GM04504 (cell line): Measurements from ENCODE around the gene JUNB.
"Not testable (repeated sequence)": the region's sequence is repeated elsewhere in the genome, so short reads cannot be mapped to it uniquely, and the experiment has no call there.

Experiments used
- DNase-seq: peaks from one replicate; pipeline ENCODE4 v3.0.0-alpha.2; 2012; ENCODE audit warnings: low read depth

The JUNB gene

DNA sequence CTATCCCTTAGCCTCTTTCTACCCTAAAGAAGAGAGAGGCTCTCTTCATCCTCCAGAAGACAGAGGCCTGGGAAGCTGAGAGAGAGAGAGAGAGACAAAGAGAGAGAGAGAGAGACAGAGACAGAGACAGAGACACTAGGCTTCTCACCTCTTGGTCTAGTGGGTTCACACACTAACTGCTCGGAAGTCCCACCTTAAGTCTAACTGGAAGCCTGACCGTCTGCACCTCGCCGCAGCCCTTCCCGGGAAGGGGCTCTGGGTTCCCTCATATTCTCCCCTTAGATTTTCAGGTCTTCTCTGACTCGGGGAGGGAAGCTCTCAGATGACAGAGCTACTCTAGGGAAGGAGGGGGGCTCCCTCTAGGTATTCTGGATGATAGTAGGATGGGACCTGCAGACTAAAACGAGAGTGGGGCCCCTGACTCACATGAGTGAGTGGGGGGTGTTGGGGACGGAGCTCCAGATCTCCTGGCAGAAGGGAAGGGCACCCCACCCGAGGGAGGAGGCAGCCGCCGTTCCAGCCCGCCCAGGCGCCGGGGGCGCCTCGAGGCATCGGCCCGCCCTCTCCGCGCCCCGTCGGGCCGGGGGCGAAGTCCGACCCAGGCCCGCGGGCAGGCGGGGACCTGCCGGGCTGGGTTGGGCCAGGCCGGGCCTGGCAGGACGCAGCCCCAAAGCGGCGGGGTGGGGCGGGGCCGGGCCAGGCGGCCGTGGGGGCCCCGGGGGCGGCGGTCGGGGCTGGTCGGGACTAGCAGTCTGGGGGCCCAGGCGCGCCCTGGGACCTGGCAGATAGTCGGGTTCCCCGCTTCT lies 2.0 kb upstream of the JUNB start:
- no peak for DNase-seq

DNA sequence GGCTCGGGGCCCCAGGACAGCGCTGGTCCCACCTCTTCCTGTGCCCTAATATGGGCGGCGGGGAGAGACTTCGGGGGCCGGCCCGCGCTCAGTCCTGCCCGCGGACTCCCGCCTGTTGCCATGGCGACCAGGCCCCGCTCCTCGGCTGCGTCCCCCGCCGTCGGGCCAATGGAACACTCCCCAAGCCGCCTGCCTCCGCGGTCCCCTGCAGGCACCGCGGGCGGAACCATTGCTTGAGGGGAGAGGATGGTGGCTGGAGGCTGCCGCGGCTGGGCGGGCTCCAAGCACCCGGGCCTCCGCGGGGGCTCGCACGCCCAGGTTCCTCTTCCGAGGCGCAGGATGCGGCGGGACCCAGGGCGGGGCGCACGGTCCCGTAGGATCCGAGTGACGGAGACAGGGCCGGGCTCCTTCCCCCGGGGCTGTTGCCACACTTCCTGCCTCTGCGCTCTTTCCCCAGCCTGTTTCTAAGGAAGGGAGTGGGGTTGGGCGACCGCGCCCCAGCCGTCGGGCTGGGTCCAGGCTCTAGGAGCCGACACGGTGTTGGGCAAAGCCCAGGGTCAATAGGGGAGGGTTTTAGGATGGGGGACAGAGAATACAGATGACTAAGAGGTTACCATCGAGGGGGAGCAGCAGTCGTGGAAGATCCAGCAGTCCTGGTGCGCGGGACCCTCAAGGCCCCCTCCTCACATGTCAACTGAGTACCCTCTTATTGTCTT lies 1.2 kb upstream of the JUNB start:
- DNase-seq: peak; percentile 91

DNA sequence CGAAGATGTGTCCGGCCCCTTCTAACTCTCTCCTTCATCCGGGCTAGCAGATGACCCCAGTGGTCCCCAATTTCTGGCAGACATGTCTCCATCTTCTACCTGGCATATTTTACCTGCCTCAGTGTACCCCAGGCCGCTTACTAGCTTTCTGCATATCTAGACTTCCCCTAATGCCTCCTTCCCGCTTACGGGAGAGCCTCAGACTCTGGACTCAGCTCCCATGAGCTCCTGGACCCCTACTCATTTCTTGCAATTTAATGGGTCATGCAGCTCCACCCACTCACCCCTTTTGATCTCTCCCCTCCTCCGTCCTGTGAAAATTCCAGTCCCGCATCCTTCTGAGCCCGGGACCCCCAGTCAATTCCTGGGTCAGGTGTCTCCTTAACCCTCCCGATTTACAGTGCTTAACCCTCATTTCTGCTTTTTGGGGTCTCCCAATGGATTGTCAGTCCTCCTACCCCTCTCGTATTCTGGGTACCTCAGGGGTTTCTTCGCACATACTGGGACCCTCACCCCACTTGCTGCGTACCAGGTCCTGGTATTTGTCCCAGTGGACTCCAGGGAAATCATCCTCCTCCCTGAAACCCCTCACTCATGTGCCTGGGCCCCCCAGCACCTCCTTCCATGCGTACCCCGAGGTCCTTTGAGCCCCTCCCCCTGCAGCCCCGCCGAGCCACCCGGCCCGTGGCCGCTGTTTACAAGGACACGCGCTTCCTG lies 500 bp upstream of the JUNB start:
- DNase-seq: no peak

DNA sequence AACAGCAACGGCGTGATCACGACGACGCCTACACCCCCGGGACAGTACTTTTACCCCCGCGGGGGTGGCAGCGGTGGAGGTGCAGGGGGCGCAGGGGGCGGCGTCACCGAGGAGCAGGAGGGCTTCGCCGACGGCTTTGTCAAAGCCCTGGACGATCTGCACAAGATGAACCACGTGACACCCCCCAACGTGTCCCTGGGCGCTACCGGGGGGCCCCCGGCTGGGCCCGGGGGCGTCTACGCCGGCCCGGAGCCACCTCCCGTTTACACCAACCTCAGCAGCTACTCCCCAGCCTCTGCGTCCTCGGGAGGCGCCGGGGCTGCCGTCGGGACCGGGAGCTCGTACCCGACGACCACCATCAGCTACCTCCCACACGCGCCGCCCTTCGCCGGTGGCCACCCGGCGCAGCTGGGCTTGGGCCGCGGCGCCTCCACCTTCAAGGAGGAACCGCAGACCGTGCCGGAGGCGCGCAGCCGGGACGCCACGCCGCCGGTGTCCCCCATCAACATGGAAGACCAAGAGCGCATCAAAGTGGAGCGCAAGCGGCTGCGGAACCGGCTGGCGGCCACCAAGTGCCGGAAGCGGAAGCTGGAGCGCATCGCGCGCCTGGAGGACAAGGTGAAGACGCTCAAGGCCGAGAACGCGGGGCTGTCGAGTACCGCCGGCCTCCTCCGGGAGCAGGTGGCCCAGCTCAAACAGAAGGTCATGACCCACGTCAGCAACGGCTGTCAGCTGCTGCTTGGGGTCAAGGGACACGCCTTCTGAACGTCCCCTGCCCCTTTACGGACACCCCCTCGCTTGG lies 966 bp downstream of the JUNB start:
- DNase-seq: no peak

DNA sequence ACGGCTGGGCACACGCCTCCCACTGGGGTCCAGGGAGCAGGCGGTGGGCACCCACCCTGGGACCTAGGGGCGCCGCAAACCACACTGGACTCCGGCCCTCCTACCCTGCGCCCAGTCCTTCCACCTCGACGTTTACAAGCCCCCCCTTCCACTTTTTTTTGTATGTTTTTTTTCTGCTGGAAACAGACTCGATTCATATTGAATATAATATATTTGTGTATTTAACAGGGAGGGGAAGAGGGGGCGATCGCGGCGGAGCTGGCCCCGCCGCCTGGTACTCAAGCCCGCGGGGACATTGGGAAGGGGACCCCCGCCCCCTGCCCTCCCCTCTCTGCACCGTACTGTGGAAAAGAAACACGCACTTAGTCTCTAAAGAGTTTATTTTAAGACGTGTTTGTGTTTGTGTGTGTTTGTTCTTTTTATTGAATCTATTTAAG lies 1.6 kb downstream of the JUNB start:
- DNase-seq: no peak

DNA sequence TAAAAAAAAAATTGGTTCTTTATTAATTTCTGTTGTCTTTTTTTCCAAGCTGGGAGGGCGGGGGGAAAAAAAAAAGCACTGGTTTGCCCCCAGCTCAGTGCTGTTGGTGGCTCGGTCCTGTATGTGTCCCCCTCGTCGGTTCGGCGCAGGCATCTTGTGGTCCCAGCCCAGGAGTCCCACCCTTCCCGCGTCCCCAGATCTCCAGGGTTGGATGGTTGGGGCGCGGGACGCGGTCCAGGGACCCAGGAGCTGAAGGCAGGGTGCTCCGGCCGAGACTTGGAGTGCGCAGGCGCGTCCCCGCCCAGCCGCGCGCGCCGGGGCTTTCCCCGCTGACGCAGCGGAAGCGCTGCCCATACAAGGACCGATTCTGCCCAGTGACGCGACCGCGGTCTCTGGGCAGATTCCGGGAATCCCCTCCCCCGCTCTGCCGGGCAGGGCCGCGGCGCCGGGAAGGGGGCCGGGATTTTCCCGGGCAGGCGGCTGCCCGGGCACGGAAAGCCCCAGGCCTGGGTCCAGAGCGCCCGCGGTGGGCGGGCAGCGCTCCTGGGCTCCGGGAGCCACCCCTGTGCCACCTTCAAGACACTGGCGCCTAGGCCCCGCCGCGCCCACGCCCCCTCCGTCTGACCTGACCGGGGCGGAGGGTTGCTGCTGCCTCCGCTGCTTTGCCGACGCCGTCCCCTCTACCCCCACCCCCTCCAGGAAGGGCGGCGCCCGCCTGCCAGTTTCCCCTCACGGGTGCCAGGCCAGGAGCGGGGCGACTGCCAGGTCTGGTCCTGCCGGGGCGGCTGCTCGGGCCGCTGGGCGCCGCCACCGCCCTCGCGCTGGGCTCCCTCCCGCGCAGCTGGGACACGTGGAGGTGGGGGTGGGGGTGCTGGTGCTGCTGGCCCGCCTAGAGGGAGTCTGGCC lies 2.3 kb downstream of the JUNB start:
- peak; percentile 90 for DNase-seq

DNA sequence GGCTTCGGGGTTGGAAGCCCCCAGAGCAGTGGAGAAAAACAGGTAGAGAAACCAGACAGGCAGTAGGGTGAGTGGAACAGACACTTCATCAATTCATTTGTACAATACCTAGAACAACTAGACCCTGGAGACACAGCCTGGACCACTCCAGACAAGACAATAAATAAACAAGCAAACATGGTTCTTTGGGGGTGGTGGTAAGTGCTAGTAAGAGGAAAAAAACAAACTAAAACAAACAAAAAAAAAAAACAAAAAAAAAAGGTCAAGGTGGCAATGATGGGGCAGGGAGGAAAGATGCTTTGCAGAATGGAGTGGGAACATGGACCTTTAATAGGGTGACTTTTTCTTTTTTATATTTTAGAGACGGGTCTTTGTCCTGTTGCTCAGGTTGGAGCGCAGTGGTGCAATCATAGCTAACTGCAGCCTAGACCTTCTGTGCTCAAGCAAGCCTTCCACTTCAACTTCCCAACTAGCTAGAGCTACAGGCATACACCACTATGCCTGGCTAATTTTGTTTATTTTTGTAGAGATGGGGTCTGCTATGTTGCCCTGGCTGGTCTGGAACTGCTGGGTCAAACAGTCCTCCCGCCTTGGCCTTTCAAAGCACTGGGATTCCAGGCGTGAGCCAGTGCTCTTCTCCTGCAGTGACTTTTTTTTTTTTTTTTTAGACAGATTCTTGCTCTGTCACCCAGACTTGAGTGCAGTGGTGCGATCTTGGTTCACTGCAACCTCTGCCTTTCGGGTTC lies 3.1 kb downstream of the JUNB start:
- no peak for DNase-seq

DNA sequence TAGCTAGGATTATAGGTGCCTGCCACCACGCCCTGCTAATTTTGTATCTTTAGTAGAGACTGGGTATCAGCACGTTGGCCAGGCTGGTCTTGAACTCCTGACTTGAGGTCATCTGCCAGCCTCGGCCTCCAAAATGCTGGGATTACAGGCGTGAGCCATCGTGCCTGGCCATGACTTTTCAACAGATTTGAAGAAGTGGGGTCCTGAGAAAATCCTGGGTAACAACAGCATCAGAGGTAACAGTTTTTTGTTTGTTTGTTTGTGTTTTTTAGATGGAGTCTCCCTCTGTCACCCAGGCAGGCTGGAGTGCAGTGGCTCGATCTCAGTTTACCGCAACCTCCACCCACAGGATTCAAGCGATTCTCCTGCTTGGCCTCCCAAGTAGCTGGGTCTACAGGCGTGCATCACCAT lies 3.7 kb downstream of the JUNB start:
- DNase-seq: no peak

DNA sequence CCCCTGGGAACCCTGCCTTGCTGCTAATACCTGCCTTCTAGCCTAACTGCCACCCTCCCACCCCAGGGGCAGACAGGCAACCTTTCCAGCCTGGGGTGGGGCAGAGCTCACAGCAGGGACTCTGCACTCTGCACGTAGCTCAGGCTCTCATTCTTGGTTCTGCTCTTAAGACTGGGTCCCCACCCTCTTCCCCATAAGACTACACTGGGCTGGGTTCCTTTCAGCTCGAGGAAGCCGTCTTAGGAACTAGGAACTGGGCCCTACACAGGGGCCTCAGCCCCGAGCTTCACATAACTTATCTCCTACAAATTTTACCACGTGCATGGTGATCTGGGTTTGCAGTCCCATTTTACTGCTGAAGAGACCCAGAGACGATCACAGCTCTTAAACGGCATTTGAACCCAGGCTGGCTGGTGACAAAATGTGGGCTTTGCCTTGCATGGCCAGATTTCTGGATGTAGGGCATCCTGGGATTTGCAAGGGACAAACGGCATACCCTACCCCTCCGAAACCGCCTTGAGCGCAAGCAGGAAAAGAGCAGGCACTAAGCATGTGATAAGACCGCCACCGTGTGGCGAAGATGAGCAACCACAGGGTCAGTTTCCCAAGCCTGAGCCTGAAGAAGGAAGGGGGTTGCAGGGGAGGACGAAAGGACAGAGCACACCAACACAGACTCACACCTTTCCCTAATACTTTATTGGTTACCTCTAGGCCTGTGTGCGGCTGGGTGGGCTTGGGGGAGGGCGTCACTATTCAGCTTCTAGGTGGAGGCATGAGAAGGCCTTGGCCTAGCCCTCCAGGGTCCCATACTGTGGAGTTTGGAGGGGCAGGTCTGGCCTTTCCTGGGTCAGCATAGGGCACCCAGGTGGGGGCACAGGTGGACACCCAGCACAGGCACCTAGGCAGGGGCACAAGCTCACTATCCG lies 5.1 kb downstream of the JUNB start:
- DNase-seq: no peak

DNA sequence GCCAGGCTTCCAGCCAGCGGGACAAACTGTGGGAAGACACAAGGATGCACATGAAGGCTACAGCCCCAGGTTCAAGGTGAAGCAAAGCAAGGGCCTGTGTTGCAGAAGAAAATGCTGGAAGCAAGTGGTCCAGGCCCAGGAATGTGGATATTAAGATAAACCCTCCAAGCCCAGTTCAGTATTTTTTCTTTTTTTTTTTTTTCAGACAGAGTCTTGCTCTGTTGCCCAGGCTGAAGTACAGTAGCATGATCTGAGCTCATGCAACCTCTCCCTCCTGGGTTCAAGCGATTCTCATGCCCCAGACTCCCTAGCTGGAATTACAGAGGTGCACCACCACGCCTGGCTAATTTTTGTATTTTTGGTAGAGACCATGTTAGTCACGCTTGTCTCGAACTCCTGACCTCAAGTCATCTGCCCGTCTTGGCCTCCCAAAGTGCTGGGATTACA lies 5.9 kb downstream of the JUNB start:
- DNase-seq: no peak

DNA sequence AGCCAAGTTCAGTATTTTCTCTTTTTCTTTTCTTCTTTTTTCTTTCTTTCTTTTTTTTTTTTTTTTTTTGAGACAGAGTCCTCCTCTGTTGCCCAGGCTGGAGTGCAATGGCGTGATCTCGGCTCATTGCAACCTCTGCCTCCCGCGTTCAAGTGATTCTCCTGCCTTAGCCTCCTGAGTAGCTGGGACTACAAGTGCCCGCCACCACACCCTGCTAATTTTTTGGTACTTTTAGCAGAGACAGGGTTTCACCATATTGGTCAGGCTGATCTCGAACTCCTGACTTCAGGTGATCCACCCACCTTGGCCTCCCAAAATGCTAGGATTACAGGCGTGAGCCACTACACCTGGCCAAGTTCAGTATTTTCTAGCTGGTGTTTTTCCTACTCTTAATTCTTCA lies 6.3 kb downstream of the JUNB start:
- not testable (repeated sequence) for DNase-seq

DNA sequence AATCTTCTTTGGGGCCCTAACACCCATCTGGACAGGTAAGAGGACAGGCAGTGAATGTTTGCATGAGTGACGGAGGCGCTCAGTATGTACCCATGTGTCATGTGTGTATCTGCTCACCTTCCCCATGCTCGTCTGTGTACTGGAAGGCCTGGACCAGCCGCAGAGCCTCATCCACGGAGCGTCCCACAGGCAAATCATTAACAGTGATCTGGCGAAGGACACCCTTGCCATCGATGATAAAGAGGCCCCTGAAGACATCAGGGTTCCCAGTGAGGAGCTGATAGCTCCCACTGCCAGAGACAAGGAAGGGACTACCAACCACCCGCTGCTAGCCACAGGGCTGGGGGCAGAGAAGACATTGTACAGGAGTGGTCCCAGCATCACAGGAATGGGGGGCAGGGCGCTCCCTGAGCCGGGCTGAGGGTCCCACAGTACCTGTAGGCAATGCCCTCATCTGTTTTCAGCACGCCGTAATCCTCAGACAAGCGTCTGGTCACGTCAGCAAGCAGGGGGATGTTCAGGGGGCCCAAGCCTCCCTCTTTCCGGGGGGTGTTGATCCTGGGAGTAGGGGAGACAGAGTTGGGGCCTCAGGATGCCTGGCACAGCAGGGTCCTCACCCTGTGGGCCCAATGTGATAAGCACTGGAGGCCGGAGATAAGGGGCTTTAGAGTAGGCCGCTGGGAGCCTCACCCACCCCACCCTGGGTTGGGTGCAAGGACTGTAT lies 8.6 kb downstream of the JUNB start:
- no peak for DNase-seq

DNA sequence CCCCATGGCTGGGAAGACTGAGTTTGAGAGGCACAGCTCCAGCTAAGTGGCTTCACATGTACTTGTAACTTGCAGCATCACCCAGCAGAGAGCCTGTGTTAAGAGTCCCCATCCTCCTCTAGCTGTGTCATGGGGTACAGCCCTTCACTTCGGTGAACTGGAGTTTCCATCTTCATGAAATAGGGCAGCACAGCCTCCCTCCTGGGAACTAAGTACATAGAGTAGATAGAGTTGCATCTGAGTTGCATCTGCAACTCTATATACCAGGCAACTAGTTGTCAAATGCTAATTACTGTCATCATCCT lies 9.1 kb downstream of the JUNB start:
- DNase-seq: no peak

DNA sequence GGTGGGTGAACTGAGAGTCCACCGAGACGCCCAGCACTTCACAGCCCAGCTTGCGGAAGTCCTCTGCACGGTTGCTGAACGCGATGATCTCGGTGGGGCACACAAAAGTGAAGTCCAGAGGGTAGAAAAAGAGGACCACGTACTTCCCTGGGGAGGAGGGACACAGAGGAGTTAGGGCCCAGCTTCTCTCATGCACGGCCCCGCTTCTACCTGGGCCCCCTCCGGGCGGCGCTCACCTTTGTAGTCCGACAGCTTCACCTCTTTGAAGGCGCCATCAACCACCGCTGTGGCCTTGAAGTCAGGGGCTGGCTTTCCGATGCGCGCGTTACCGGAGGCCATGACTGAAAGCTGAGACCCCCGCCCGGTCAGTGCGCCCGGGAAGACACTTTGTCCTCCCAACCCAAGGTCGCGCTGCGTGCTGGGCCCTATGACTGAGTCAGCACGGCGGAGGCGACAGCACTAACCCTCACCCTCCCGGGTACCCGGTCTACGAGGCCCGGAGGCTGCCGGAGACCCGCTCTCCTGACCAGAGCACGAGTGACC lies 9.7 kb downstream of the JUNB start:
- DNase-seq: no peak

DNA sequence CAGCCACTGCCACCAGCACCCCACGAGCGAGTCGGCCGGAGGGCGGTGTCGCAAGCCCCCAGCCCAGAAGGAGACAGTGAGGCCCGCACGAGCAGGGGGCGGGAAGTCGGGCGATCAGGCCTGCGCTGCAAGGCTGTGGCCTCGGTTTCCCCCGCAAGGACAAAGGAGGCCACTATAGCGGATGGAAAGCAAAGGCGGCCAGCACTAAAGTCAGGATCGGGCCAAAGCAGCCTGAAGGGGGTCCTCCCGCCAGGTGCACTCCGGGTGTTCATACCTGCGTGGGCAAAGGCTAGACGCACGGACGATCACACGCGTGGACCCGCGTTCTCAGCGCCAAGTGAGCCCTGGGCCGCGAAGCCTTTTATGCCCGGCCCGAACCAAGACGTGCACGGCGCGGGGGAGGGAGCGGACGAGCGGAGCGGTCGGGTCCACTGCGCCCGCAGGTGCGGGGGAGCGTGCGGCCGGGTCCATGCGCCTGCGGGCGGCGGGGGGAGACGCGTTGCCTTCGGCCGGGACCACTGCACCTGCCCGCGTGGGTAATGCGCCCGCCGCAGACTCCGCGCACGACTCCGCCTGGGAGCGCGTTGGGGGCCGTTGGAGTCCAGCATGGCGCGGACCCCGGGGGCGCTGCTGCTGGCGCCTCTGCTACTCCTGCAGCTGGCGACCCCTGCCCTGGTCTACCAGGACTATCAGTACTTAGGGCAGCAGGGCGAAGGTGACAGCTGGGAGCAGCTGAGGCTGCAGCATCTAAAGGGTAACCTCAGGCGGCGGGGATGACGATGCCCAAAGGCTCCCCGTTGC lies 10.4 kb downstream of the JUNB start, which contains the start of the genes PRDX2 and THSD8:
Gene PRDX2, minus strand, starts transcription at position 335 of the 801 bp plus-strand sequence. CDS start 539 bp downstream, outside the sequence.
Gene THSD8, plus strand, starts transcription at position 604 of the 801 bp plus-strand sequence. Its CDS starts 3 bp downstream, at position 607.
- DNase-seq: no peak

DNA sequence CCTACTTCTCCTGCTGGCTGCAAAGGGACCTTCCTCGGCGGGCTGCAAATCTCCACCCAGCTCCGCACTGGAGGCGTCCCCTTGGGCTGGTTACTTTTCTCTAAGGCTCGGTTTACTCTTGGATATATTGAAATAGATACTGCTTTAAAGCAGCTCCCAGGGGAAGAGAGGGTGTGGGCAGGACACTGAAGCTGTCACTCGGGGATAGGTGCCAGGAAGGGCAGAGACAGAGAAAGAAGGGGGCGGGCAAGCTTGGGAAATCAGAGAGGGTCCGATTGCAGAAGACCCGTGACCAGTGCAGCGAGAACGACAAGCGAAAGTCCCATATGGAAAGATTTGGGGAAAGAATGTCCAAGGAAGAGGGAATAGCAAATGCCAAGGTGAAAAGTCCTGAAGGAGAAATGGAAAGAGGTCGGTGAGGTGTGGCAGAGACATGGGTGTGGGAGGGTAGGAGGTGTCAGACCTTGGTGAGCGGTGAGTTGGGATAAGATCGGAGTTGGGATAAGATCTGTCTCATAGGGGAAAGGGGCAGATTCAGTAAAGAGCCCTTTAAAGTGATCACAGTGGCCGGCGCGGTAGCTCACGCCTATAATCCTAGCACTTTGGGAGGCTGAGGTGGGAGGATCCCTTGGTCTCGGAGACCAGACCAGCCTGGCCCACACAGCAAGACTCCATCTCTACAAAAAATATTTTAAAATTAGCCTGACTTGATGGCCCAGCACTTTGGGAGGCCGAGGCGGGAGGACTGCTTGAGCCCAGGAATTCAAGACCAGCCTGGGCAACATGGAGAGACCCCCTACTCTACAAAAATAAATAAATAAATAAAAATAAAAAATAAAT lies 11.2 kb downstream of the JUNB start:
- DNase-seq: no peak
